ENCODE data around the gene PKP1.

Gene PKP1

DNA sequence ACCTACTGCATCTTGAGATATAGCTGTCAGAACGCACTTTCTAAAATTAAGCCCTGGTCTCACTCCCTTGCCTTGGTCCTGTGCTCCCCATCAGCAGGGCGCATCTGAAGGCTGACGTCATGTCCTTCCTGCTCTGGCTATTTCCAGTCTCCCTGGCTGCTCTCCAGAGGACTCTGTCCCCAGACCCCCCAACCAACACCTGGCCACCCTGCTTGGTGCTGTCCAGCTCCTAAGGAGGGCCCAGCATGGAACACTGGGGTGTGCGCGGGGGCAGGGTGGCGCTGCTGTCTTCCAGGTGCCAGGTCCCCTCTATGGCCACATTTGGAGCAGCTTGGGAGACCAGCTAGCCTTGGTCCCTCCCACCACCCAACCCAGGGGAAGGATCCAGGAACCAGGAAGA lies 85.9 kb downstream of the PKP1 start:
- DNase-seq (ENCODE audit: low spot score), result no peak

- no peak for DNase-seq (ENCODE audit: low spot score)
Observed at GRCh38 chr1:201370500-201370899, 87.2 kb downstream of the PKP1 start.

- DNase-seq (ENCODE audit: low spot score), result no peak
Observed at GRCh38 chr1:201371276-201371675, 88.0 kb downstream of the PKP1 start.

GRCh38 chr1:201371792-201372191 lies 88.5 kb downstream of the PKP1 start:
- DNase-seq (ENCODE audit: low spot score), result no peak

DNA sequence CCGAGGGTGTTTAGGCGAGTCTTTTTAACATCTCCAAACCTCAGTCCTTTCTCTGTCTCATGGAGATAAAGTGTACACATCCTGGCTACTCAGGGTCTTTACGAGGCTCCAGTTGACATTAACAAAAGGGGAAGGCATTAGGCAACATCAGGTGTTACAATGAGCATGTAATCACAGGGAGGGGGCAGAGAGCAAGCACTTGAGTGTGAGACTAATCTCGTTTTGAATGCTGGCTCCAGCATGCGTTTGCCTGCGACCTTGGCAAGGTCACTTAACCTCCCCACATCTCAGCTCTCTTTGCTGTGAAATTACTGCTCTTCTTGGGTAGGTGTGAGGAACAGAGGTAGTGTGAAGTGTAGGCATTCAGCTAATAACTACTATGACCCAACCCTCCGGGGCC lies 91.1 kb downstream of the PKP1 start:
- DNase-seq (ENCODE audit: low spot score), result no peak

DNA sequence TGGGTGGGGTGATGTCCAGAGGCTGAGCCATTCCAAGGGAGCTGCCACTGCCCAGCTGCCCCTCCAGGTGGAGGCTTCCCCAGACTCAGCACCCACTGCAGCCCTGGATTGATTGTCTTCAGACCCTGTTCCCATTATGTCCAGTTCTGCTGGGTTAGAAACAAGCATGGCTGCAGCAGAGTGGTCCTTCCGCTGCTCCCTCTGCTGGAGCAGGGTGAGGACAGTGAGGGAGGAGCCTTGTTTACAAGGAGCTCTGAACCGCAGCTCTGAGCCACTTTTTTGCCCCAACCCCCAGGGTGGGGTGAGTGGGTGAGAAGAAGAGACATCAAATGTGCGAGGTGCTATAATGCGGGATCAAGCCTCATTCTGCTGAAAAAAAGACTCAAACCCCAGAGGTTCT lies 91.9 kb downstream of the PKP1 start:
- no peak for DNase-seq (ENCODE audit: low spot score)

DNA sequence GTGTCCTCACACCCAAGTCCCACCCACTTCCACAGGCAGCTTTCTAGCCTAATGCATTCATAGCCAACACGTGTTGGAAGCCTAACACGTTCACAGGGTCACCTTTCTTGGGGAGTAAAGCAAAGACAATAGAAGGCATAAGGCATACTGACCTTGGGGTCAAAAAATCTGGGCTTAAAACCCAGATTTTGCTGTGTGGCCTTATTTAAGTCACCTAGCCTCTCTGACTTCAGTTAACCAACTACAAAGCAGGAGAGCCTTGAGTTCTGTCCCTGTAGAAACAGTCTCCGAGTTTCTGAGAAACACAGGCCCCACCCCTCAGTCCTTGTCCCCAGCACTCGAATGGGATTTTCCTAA lies 92.8 kb downstream of the PKP1 start:
- DNase-seq (ENCODE audit: low spot score), result no peak

GRCh38 chr1:201376464-201377374 lies 93.4 kb downstream of the PKP1 start:
- peak; percentile 62 for DNase-seq (ENCODE audit: low spot score)

GRCh38 chr1:201377611-201378092 lies 94.3 kb downstream of the PKP1 start, which contains the start of gene TNNT2:
Gene TNNT2, minus strand, starts transcription at chr1:201377680. Its CDS starts 4,426 bp downstream, at chr1:201373254.
- no peak for DNase-seq (ENCODE audit: low spot score)

DNA sequence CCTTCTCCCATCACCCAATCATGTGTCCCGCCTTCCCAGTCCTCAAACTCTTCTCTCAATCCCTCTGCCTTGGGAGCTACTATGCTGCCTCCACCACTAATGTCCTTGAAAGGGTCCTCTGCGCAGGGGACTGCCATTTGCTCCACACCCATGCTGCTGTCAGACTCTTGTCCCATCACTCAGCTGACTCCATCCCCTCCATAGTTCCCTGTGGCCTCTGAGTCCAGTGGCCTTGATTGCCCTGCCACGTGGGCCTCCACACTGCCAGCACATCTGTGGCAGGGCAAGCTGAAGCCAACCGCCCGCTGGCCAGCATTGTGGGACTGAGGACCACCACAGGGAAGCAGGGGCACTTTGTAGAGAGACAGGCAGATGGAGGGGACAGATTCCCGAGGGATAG lies 95.5 kb downstream of the PKP1 start:
- no peak for DNase-seq (ENCODE audit: low spot score)

DNA sequence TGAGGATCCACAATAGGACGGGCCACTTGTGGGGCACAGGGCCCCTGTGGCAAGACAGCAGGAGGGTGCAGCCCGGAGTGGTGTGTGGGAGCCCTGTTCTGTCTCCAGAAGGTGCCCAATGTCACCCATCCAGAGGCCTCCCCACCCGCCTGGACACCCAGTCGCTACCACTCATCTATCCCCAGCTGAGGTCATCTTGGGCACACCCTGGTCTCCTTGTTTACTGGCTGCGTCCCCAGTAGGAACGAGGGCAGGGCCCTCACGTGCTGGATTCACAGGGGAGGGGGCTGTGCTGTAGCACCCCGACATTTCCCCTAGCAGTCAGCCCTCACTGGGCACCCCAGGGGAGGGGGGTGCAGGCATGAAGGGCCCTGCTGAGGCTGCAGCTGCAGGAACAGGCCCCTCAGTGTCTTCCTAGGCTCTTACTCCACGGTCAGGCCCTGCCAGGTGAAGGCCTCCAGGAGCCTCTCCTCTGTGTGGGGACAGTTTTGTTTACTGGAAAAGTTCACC lies 96.5 kb downstream of the PKP1 start:
- no peak for DNase-seq (ENCODE audit: low spot score)

GRCh38 chr1:201381130-201381529 lies 97.8 kb downstream of the PKP1 start:
- no peak for DNase-seq (ENCODE audit: low spot score)
